ENCODE data around the gene LRRC46.
A peak's percentile ranks its signal among the peaks of the same experiment; 100 is the strongest.

- no peak for TF ChIP-seq CTCF (IDR thresholded peaks at IDR 0.05 in 8 of 11, conservative IDR thresholded peaks at IDR 0.05 in 3 of 11)
- TF ChIP-seq POLR2AphosphoS5 (IDR thresholded peaks at IDR 0.05): peak in 1 of 3 donors; percentile 46
- TF ChIP-seq POLR2A (IDR thresholded peaks at IDR 0.05): no peak
Observed at GRCh38 chr17:47829870-47830269, 1.6 kb upstream of the LRRC46 start.

Measured in spleen (tissue), 7 donors.